Amniotic stem cell (primary cell): Measurements from ENCODE around the gene THBS3.
"Not testable (repeated sequence)": the region's sequence is repeated elsewhere in the genome, so short reads cannot be mapped to it uniquely, and the experiment has no call there.

ENCODE experiments used
- DNase-seq: peaks from one replicate; lab custom pipeline; 2025; lab: John Stamatoyannopoulos, UW

Gene THBS3

GRCh38 chr1:155233502-155233901 is 25.8 kb upstream of the THBS3 start:
- not testable (repeated sequence) for DNase-seq

GRCh38 chr1:155232001-155232978 is 24.6 kb upstream of the THBS3 start:
- not testable (repeated sequence) for DNase-seq

GRCh38 chr1:155231302-155231701 is 23.6 kb upstream of the THBS3 start:
- DNase-seq, result not testable (repeated sequence)

- DNase-seq, result no peak
These were observed 20.4 kb upstream of the THBS3 start for GRCh38 chr1:155228096-155228427.

GRCh38 chr1:155227261-155228095 is 19.8 kb upstream of the THBS3 start:
- DNase-seq, result peak; percentile 98

GRCh38 chr1:155226910-155227260 is 19.2 kb upstream of the THBS3 start:
- no peak for DNase-seq

GRCh38 chr1:155226188-155226909 is 18.7 kb upstream of the THBS3 start:
- peak; percentile 62 for DNase-seq

- not testable (repeated sequence) for DNase-seq
These were observed 17.7 kb upstream of the THBS3 start for GRCh38 chr1:155225404-155225759.

- DNase-seq, result no peak
These were observed 15.3 kb upstream of the THBS3 start for GRCh38 chr1:155223047-155223446.

GRCh38 chr1:155220211-155220965 is 12.7 kb upstream of the THBS3 start:
- not testable (repeated sequence) for DNase-seq

- DNase-seq, result no peak
These were observed 11.9 kb upstream of the THBS3 start for GRCh38 chr1:155219592-155220031.

- DNase-seq, result no peak
These were observed 11.3 kb upstream of the THBS3 start for GRCh38 chr1:155218854-155219591.

GRCh38 chr1:155214702-155215101 is 7.0 kb upstream of the THBS3 start:
- DNase-seq, result not testable (repeated sequence)

- not testable (repeated sequence) for DNase-seq
These were observed 4.3 kb upstream of the THBS3 start for GRCh38 chr1:155212051-155212440.

- DNase-seq, result not testable (repeated sequence)
These were observed 3.8 kb upstream of the THBS3 start for GRCh38 chr1:155211381-155212050.

- DNase-seq, result no peak
These were observed 2.8 kb upstream of the THBS3 start for GRCh38 chr1:155210314-155211104.

- no peak for DNase-seq
These were observed 1.6 kb upstream of the THBS3 start for GRCh38 chr1:155209312-155209721.

- DNase-seq, result peak; percentile 77
These were observed 1.0 kb upstream of the THBS3 start, which contains the start of gene MTX1 for GRCh38 chr1:155208541-155209311. MTX1 (plus strand) TSS chr1:155208695; CDS start chr1:155208805, 110 bp downstream.
